ENCODE results near the gene OPN3. TPM values are rescaled to one million over a fixed set of nuclear protein-coding genes. Genes with fewer than 3 reads are reported as not detected.

The OPN3 gene
- total and polyA plus RNA-seq, 12 donors = 4.1 to 42.9 (median 9.7) TPM

GRCh38 chr1:241591736-241592135 lies 48.4 kb downstream of the OPN3 start:
- no peak overlapping the region for H3K4me3 ChIP-seq
- H3K9me3 ChIP-seq (replicated peaks in 1 of 3) = no peaks in the 10 kb centered on the region
- 75 to 96% (median 84%) methylated on average over 5 of the region's 5 CpGs for WGBS, 4 donors
- no peaks in the 10 kb centered on the region for H3K36me3 ChIP-seq (replicated peaks in 1 of 2)
- peak overlapping the region in 1 of 5 donors; percentile 64 for H3K27ac ChIP-seq
- peaks cover 0 to 11% of the 10 kb centered on the region in 2 donors for H3K4me1 ChIP-seq (replicated peaks in 1 of 2)
- no peak for DNase-seq
- TF ChIP-seq CTCF (IDR thresholded peaks at IDR 0.05) (no peak), POLR2A (IDR thresholded peaks at IDR 0.05) (no peak)
- intact Hi-C loops (cut with DNase I) = no loop called here
- no peaks in the 10 kb centered on the region for H3K27me3 ChIP-seq

- Histone ChIP-seq H3K4me1 (replicated peaks in 1 of 2) (peaks cover 0 to 16% of the 10 kb centered on the region in 2 donors), H3K27ac (peak overlapping the region in 1 of 5 donors; percentile 64), H3K27me3 (no peaks in the 10 kb centered on the region), H3K9me3 (replicated peaks in 1 of 3) (no peaks in the 10 kb centered on the region), H3K36me3 (replicated peaks in 1 of 2) (no peaks in the 10 kb centered on the region), H3K4me3 (no peak overlapping the region)
- intact Hi-C loops (cut with DNase I) = no loop called here
- peak in 2 of 7 donors; percentile 17 to 49 for DNase-seq
- TF ChIP-seq POLR2A (IDR thresholded peaks at IDR 0.05) (no peak), CTCF (IDR thresholded peaks at IDR 0.05) (no peak)
Observed at GRCh38 chr1:241591317-241591716, 48.9 kb downstream of the OPN3 start.

GRCh38 chr1:241590719-241591118 lies 49.5 kb downstream of the OPN3 start:
- intact Hi-C loops (cut with DNase I) = no loop called here
- H3K27me3 ChIP-seq = no peaks in the 10 kb centered on the region
- 66 to 79% (median 77%) methylated on average over 4 of the region's 4 CpGs for WGBS, 4 donors
- H3K36me3 ChIP-seq (replicated peaks in 1 of 2) = no peaks in the 10 kb centered on the region
- no peak overlapping the region for H3K27ac ChIP-seq
- H3K4me3 ChIP-seq = no peak overlapping the region
- no peak for DNase-seq
- no peaks in the 10 kb centered on the region for H3K9me3 ChIP-seq (replicated peaks in 1 of 3)
- H3K4me1 ChIP-seq (replicated peaks in 1 of 2) = peaks cover 0 to 17% of the 10 kb centered on the region in 2 donors
- TF ChIP-seq POLR2A (IDR thresholded peaks at IDR 0.05) = no peak
- no peak for TF ChIP-seq CTCF (IDR thresholded peaks at IDR 0.05)

GRCh38 chr1:241589521-241589920 lies 50.6 kb downstream of the OPN3 start:
- no peak overlapping the region for H3K4me3 ChIP-seq
- 79 to 90% (median 88%) methylated on average over 7 of the region's 7 CpGs for WGBS, 4 donors
- DNase-seq = no peak
- peaks cover 0 to 17% of the 10 kb centered on the region in 2 donors for H3K4me1 ChIP-seq (replicated peaks in 1 of 2)
- intact Hi-C loops (cut with DNase I) = no loop called here
- no peaks in the 10 kb centered on the region for H3K27me3 ChIP-seq
- H3K36me3 ChIP-seq (replicated peaks in 1 of 2) = no peaks in the 10 kb centered on the region
- TF ChIP-seq CTCF (IDR thresholded peaks at IDR 0.05) (no peak), POLR2A (IDR thresholded peaks at IDR 0.05) (no peak)
- H3K27ac ChIP-seq = no peak overlapping the region
- no peaks in the 10 kb centered on the region for H3K9me3 ChIP-seq (replicated peaks in 1 of 3)
